Ramos (cell line): ENCODE results near the gene TGFBR3.

Experiments used
- in situ Hi-C: fragments of 300-500 bp; cut with MboI; formaldehyde crosslinking; loops from one replicate; pipeline ENCODE4 v1.14.3; 2022; ENCODE audit warnings: low sequenced_read_pairs; ENCODE audit not compliant: unreplicated experiment

Gene TGFBR3

GRCh38 chr1:91885716-91886506 is at the start of gene TGFBR3:
TGFBR3 (minus strand) TSS chr1:91886151; CDS start chr1:91861531, 24,620 bp downstream.
- in situ Hi-C loops, result no loop called here

GRCh38 chr1:91929250-91929649 is 43.3 kb upstream of the TGFBR3 start:
- in situ Hi-C loops, result loop anchor here (5.0 to 10.0 kb wide), 2 partner anchors 647 to 764 kb away; no protein-coding TSS in a partner anchor

GRCh38 chr1:91928026-91928425 is 42.1 kb upstream of the TGFBR3 start:
- in situ Hi-C loops, result loop anchor here (5.0 to 10.0 kb wide), 2 partner anchors 646 to 763 kb away; no protein-coding TSS in a partner anchor

- in situ Hi-C loops, result loop anchor here (5.0 to 10.0 kb wide), 2 partner anchors 644 to 761 kb away; no protein-coding TSS in a partner anchor
Observed at GRCh38 chr1:91925644-91926435, 39.9 kb upstream of the TGFBR3 start.

- in situ Hi-C loops, result loop anchor here (10.0 kb wide), 1 partner anchor 759 kb away; no protein-coding TSS in a partner anchor
Observed at GRCh38 chr1:91924146-91924545, 38.2 kb upstream of the TGFBR3 start.

- in situ Hi-C loops, result loop anchor here (10.0 kb wide), 1 partner anchor 755 kb away; no protein-coding TSS in a partner anchor
Observed at GRCh38 chr1:91919962-91920361, 34.0 kb upstream of the TGFBR3 start.

GRCh38 chr1:91916811-91917460 is 31.0 kb upstream of the TGFBR3 start:
- in situ Hi-C loops, result no loop called here

- in situ Hi-C loops, result no loop called here
Observed at GRCh38 chr1:91916046-91916445, 30.1 kb upstream of the TGFBR3 start.

- in situ Hi-C loops, result no loop called here
Observed at GRCh38 chr1:91913018-91913417, 27.1 kb upstream of the TGFBR3 start.

- in situ Hi-C loops, result no loop called here
Observed at GRCh38 chr1:91912266-91912665, 26.3 kb upstream of the TGFBR3 start.

- in situ Hi-C loops, result no loop called here
Observed at GRCh38 chr1:91901231-91901630, 15.3 kb upstream of the TGFBR3 start.

- in situ Hi-C loops, result no loop called here
Observed at GRCh38 chr1:91900562-91900961, 14.6 kb upstream of the TGFBR3 start.

- in situ Hi-C loops, result no loop called here
Observed at GRCh38 chr1:91897016-91897415, 11.1 kb upstream of the TGFBR3 start.

- in situ Hi-C loops, result no loop called here
Observed at GRCh38 chr1:91895832-91896556, 10.0 kb upstream of the TGFBR3 start.

GRCh38 chr1:91894036-91894761 is 8.2 kb upstream of the TGFBR3 start:
- in situ Hi-C loops, result no loop called here

- in situ Hi-C loops, result no loop called here
Observed at GRCh38 chr1:91891969-91892368, 6.0 kb upstream of the TGFBR3 start.

- in situ Hi-C loops, result no loop called here
Observed at GRCh38 chr1:91891454-91891853, 5.5 kb upstream of the TGFBR3 start.

- in situ Hi-C loops, result no loop called here
Observed at GRCh38 chr1:91889717-91890459, 3.9 kb upstream of the TGFBR3 start.
